GM21737 (cell line): Measurements from ENCODE around the gene PPM1D.

Experiments used
- ATAC-seq: cut with Tn5 transposase; IDR thresholded peaks from one replicate; pipeline ENCODE4 v1.9.1; 2021; ENCODE audit warnings: mild to moderate bottlenecking, moderate library complexity; ENCODE audit not compliant: unreplicated experiment

Gene PPM1D

GRCh38 chr17:60618080-60618479 is 18.1 kb downstream of the PPM1D start:
- no peak for ATAC-seq

GRCh38 chr17:60618854-60619526 is 19.0 kb downstream of the PPM1D start:
- ATAC-seq = no peak

GRCh38 chr17:60622961-60623360 is 23.0 kb downstream of the PPM1D start:
- ATAC-seq = no peak

GRCh38 chr17:60623415-60623814 is 23.4 kb downstream of the PPM1D start:
- no peak for ATAC-seq

GRCh38 chr17:60627124-60627523 is 27.1 kb downstream of the PPM1D start:
- no peak for ATAC-seq

- ATAC-seq = no peak
Observed at GRCh38 chr17:60628252-60628889, 28.4 kb downstream of the PPM1D start.

- ATAC-seq = no peak
Observed at GRCh38 chr17:60629120-60629519, 29.1 kb downstream of the PPM1D start.

GRCh38 chr17:60630352-60630751 is 30.4 kb downstream of the PPM1D start:
- ATAC-seq = no peak

- ATAC-seq = no peak
Observed at GRCh38 chr17:60631119-60631518, 31.1 kb downstream of the PPM1D start.

GRCh38 chr17:60637683-60638082 is 37.7 kb downstream of the PPM1D start:
- ATAC-seq = no peak

- no peak for ATAC-seq
Observed at GRCh38 chr17:60639019-60639330, 39.0 kb downstream of the PPM1D start.

- ATAC-seq = no peak
Observed at GRCh38 chr17:60640503-60640902, 40.5 kb downstream of the PPM1D start.

GRCh38 chr17:60641126-60641525 is 41.1 kb downstream of the PPM1D start:
- no peak for ATAC-seq

GRCh38 chr17:60641810-60642220 is 41.8 kb downstream of the PPM1D start:
- no peak for ATAC-seq

- ATAC-seq = no peak
Observed at GRCh38 chr17:60645918-60646523, 46.0 kb downstream of the PPM1D start.

- ATAC-seq = no peak
Observed at GRCh38 chr17:60646701-60647100, 46.7 kb downstream of the PPM1D start.

GRCh38 chr17:60647705-60648104 is 47.7 kb downstream of the PPM1D start:
- ATAC-seq = no peak

GRCh38 chr17:60652454-60653247 is 52.7 kb downstream of the PPM1D start:
- peak; percentile 87 for ATAC-seq

- ATAC-seq = no peak
Observed at GRCh38 chr17:60653569-60653968, 53.6 kb downstream of the PPM1D start.

- no peak for ATAC-seq
Observed at GRCh38 chr17:60656499-60656898, 56.5 kb downstream of the PPM1D start.

- ATAC-seq = no peak
Observed at GRCh38 chr17:60659156-60659555, 59.2 kb downstream of the PPM1D start.

GRCh38 chr17:60661489-60661888 is 61.5 kb downstream of the PPM1D start:
- ATAC-seq = no peak
